Measurements from ENCODE around the gene CLN6. TPM values are rescaled to one million over a fixed set of nuclear protein-coding genes. Genes with fewer than 3 reads are reported as not detected.
"Not testable (repeated sequence)": the region's sequence is repeated elsewhere in the genome, so short reads cannot be mapped to it uniquely, and the experiment has no call there.

CLN6 gene
- total RNA-seq, 2 experiments from 2014 or later, result 60.2 to 117 TPM

DNA sequence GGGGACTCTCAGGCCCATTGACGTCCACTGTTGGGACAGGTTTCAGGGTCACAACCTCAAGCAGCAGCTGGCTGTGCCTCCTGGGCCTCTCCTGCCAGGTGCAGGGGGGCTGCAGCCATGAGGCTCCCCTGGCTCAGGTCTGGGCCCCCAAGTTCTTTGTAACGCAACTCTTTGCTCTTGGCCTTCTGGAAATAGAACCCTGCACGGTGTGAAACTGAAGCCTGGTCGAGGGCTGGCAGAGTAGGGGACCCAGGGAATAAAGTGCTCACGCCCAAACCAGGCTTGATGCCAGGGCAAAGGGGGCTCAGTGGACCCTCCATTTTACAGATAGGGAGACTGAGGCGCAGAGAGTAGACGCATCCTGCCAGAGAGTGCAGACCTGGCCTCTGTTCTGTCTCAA lies 25.2 kb downstream of the CLN6 start:
- Histone ChIP-seq H3K4me3 (ENCODE audit: low read depth, low read length, poor library complexity, severe bottlenecking) (no peak overlapping the region), H3K79me2 (ENCODE audit: insufficient read depth, low read depth, low read length) (peaks cover 29% of the 10 kb centered on the region; the same call in 1 of the 2 replicates), H3K9me2 (ENCODE audit: insufficient read depth, low read length) (no peaks in the 10 kb centered on the region), H3K9me3 (ENCODE audit: low read length) (no peaks in the 10 kb centered on the region), H3K36me3 (ENCODE audit: insufficient read depth, low read length) (peaks cover 46% of the 10 kb centered on the region), H3K4me1 (ENCODE audit: insufficient read depth, low read length, poor library complexity, severe bottlenecking) (peaks cover 37% of the 10 kb centered on the region), H4K20me1 (ENCODE audit: insufficient read depth, low read length) (no peaks in the 10 kb centered on the region), H2AFZ (ENCODE audit: low read length) (no peak overlapping the region), H3K27ac (ENCODE audit: low read depth, low read length, poor library complexity, severe bottlenecking) (no peak overlapping the region), H3K4me2 (ENCODE audit: low read length) (no peak overlapping the region)
- POLR2A ChIA-PET, result no interaction called here
- CTCF ChIA-PET (ENCODE audit: unreplicated experiment), result no interaction called here
- BruUV-seq (replicated peaks), result no TSS peak
- intact Hi-C loops (cut with micrococcal nuclease; ENCODE audit: unreplicated experiment), result no loop called here
- DNase-seq (ENCODE audit: low spot score), result no peak
- TF ChIP-seq, protein P1, sequence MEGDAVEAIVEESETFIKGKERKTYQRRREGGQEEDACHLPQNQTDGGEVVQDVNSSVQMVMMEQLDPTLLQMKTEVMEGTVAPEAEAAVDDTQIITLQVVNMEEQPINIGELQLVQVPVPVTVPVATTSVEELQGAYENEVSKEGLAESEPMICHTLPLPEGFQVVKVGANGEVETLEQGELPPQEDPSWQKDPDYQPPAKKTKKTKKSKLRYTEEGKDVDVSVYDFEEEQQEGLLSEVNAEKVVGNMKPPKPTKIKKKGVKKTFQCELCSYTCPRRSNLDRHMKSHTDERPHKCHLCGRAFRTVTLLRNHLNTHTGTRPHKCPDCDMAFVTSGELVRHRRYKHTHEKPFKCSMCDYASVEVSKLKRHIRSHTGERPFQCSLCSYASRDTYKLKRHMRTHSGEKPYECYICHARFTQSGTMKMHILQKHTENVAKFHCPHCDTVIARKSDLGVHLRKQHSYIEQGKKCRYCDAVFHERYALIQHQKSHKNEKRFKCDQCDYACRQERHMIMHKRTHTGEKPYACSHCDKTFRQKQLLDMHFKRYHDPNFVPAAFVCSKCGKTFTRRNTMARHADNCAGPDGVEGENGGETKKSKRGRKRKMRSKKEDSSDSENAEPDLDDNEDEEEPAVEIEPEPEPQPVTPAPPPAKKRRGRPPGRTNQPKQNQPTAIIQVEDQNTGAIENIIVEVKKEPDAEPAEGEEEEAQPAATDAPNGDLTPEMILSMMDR (conservative IDR thresholded peaks at IDR 0.05; ENCODE audit: low read length), result no peak

DNA sequence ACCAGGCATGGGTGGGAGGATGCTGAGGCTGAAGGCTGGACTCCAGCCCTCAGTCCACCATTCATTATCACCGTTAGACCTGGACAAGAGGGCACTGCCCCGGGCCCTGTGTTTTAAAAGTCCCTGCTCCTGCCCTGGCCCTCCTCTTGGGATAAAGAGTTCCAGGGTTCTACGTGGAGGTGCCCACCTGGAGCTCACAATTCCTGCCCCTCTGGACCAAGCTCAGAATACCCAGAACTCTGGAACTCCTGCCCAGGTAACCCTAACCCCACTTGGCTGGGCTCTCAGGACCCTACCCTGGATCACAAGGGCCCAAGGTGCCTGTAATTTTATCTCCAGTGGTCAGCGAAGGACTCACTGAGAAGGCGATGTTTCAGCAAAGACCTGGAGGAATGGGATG lies 25.6 kb downstream of the CLN6 start:
- peaks cover 25% of the 10 kb centered on the region; the same call in 1 of the 2 replicates for H3K79me2 ChIP-seq (ENCODE audit: insufficient read depth, low read depth, low read length)
- POLR2A ChIA-PET, result no interaction called here
- peaks cover 41% of the 10 kb centered on the region for H3K36me3 ChIP-seq (ENCODE audit: insufficient read depth, low read length)

DNA sequence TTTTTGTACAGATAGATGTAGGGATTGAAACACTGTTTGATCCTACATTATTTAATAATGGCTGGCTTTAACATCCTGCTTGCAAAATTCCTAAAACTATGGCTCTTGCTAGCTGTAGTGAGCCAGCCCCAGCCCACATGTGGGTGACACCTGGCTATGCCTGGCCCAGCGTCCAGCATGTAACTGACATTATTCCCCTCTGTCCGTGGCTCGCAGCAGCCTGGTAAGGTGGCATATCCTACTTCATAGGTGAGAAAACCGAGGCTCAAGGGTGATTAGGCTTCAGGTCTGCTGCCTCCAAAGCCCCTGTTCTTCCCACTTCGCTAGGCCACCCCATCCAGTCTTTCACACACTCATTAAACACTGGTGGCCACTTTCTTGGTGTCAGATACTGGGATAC lies 26.0 kb downstream of the CLN6 start:
- Histone ChIP-seq H3K4me1 (ENCODE audit: insufficient read depth, low read length, poor library complexity, severe bottlenecking) (peaks cover 28% of the 10 kb centered on the region), H3K4me3 (ENCODE audit: low read depth, low read length, poor library complexity, severe bottlenecking) (no peak overlapping the region), H3K9me3 (ENCODE audit: low read length) (no peaks in the 10 kb centered on the region), H3K4me2 (ENCODE audit: low read length) (no peak overlapping the region), H3K79me2 (ENCODE audit: insufficient read depth, low read depth, low read length) (peaks cover 21% of the 10 kb centered on the region; the same call in 1 of the 2 replicates), H3K36me3 (ENCODE audit: insufficient read depth, low read length) (peaks cover 37% of the 10 kb centered on the region), H3K9me2 (ENCODE audit: insufficient read depth, low read length) (no peaks in the 10 kb centered on the region), H4K20me1 (ENCODE audit: insufficient read depth, low read length) (no peaks in the 10 kb centered on the region), H2AFZ (ENCODE audit: low read length) (no peak overlapping the region), H3K27ac (ENCODE audit: low read depth, low read length, poor library complexity, severe bottlenecking) (no peak overlapping the region)
- POLR2A ChIA-PET, result no interaction called here
- intact Hi-C loops (cut with micrococcal nuclease; ENCODE audit: unreplicated experiment), result no loop called here
- DNase-seq (ENCODE audit: low spot score), result no peak
- CTCF ChIA-PET (ENCODE audit: unreplicated experiment), result no interaction called here
- TF ChIP-seq, protein P1 (conservative IDR thresholded peaks at IDR 0.05; ENCODE audit: low read length), result no peak
- no peak for TF ChIP-seq EZH2phosphoT487 (IDR thresholded peaks at IDR 0.05; ENCODE audit: borderline replicate concordance, low read depth, low read length)
- BruUV-seq (replicated peaks), result no TSS peak

More for the DNA sequence above, 25.6 kb downstream of the CLN6 start:
- Histone ChIP-seq H4K20me1 (ENCODE audit: insufficient read depth, low read length) (no peaks in the 10 kb centered on the region), H3K4me2 (ENCODE audit: low read length) (no peak overlapping the region), H3K4me1 (ENCODE audit: insufficient read depth, low read length, poor library complexity, severe bottlenecking) (peaks cover 33% of the 10 kb centered on the region), H3K27ac (ENCODE audit: low read depth, low read length, poor library complexity, severe bottlenecking) (no peak overlapping the region), H3K9me2 (ENCODE audit: insufficient read depth, low read length) (no peaks in the 10 kb centered on the region), H2AFZ (ENCODE audit: low read length) (no peak overlapping the region), H3K4me3 (ENCODE audit: low read depth, low read length, poor library complexity, severe bottlenecking) (no peak overlapping the region), H3K9me3 (ENCODE audit: low read length) (no peaks in the 10 kb centered on the region)
- CTCF ChIA-PET (ENCODE audit: unreplicated experiment), result no interaction called here
- no peak for TF ChIP-seq EZH2phosphoT487 (IDR thresholded peaks at IDR 0.05; ENCODE audit: borderline replicate concordance, low read depth, low read length)
- TF ChIP-seq, protein P1 (conservative IDR thresholded peaks at IDR 0.05; ENCODE audit: low read length), result no peak
- intact Hi-C loops (cut with micrococcal nuclease; ENCODE audit: unreplicated experiment), result no loop called here
- DNase-seq (ENCODE audit: low spot score), result no peak
- BruUV-seq (replicated peaks), result no TSS peak

DNA sequence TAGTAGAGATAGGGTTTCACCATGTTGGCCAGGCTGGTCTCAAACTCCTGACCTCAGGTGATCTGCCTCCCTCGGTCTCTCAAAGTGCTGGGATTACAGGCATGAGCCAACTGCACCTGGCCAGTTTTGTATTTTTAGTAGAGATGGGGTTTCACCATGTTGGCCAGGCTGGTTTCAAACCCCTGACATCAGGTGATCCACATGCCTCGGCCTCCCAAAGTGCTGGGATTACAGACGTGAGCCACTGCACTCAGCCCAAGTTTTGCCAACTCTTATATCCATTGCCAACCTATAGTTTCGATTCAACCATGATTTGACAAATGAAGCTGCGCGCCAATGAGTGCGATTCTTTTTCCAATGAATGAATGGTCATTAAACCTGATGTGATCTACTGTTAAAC lies 26.5 kb downstream of the CLN6 start:
- POLR2A ChIA-PET, result interaction anchor here (0.6 to 0.7 kb wide), 2 partner anchors 24 to 1814 kb away, joined by 3 to 6 read pairs; no protein-coding TSS in a partner anchor
- H3K4me3 ChIP-seq (ENCODE audit: low read depth, low read length, poor library complexity, severe bottlenecking); CTCF ChIA-PET (ENCODE audit: unreplicated experiment); BruUV-seq (replicated peaks); H3K27ac ChIP-seq (ENCODE audit: low read depth, low read length, poor library complexity, severe bottlenecking); intact Hi-C loops (cut with micrococcal nuclease; ENCODE audit: unreplicated experiment); DNase-seq (ENCODE audit: low spot score); H3K9me2 ChIP-seq (ENCODE audit: insufficient read depth, low read length); H3K9me3 ChIP-seq (ENCODE audit: low read length); H4K20me1 ChIP-seq (ENCODE audit: insufficient read depth, low read length); H2AFZ ChIP-seq (ENCODE audit: low read length); H3K4me2 ChIP-seq (ENCODE audit: low read length): not testable (repeated sequence)
- Histone ChIP-seq H3K79me2 (ENCODE audit: insufficient read depth, low read depth, low read length) (peaks cover 16% of the 10 kb centered on the region; the same call in 1 of the 2 replicates), H3K4me1 (ENCODE audit: insufficient read depth, low read length, poor library complexity, severe bottlenecking) (peaks cover 23% of the 10 kb centered on the region), H3K36me3 (ENCODE audit: insufficient read depth, low read length) (peaks cover 36% of the 10 kb centered on the region)
